Muscle layer of duodenum (tissue), 2 donors: Measurements from ENCODE around the gene WDR4.
"Not testable (repeated sequence)": the region's sequence is repeated elsewhere in the genome, so short reads cannot be mapped to it uniquely, and the experiment has no call there.

Experiments
- H3K27ac ChIP-seq: one replicate; pipeline ENCODE4 v1.7.0; 2013; ENCODE audit warnings: mild to moderate bottlenecking, low read length
- H3K27me3 ChIP-seq: one replicate; pipeline ENCODE4 v1.7.0; 2013; ENCODE audit warnings: low read depth, mild to moderate bottlenecking, control low read depth, low read length
- H3K36me3 ChIP-seq, 2 donors: one replicate each; pipeline ENCODE4 v1.7.0; 2013; ENCODE audit warnings: low read length in 2 of 2, control low read depth in 1 of 2, mild to moderate bottlenecking in 1 of 2; ENCODE audit not compliant: insufficient read depth in 2 of 2, control insufficient read depth in 1 of 2
- H3K4me1 ChIP-seq, 2 donors: one replicate each; pipeline ENCODE4 v1.7.0; 2013; ENCODE audit warnings: low read length in 2 of 2, mild to moderate bottlenecking in 2 of 2, control low read depth in 1 of 2, moderate library complexity in 1 of 2; ENCODE audit not compliant: insufficient read depth in 2 of 2, control insufficient read depth in 1 of 2
- H3K4me3 ChIP-seq, 2 donors: one replicate each; pipeline ENCODE4 v1.7.0; 2013; ENCODE audit warnings: low read length in 2 of 2, low read depth in 1 of 2, mild to moderate bottlenecking in 1 of 2
- H3K9me3 ChIP-seq, 2 donors: one replicate each; pipeline ENCODE4 v1.7.0; 2013; ENCODE audit warnings: low read length in 2 of 2, control low read depth in 1 of 2, mild to moderate bottlenecking in 1 of 2; ENCODE audit not compliant: control insufficient read depth in 1 of 2
- donor health status: healthy.

WDR4 gene

GRCh38 chr21:42835611-42836401 is 43.5 kb downstream of the WDR4 start:
- Histone ChIP-seq H3K4me1 (no peaks in the 10 kb centered on the region), H3K9me3 (no peaks in the 10 kb centered on the region), H3K4me3 (no peak overlapping the region), H3K27me3 (peaks cover 6% of the 10 kb centered on the region), H3K36me3 (peaks cover 11 to 13% of the 10 kb centered on the region in 2 donors), H3K27ac (no peak overlapping the region)

DNA sequence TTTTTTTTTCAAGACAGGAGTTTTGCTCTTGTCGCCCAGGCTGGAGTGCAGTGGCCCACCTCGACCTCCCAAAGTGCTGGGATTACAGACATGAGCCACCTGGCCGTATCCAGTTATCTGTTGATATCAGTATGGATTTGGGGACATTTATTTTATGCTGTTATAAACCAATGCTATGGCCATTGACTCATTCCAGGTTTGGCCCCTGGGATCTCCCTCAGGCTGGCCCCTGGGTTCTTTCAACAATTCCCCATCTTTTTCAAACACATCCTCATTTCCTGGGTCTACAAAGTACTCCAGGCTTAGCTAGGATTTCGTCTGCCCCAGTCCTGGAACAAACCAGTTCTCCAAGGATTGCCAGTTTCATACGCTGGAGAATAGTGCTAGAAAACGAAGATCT is 44.1 kb downstream of the WDR4 start:
- peaks cover 8% of the 10 kb centered on the region for H3K27me3 ChIP-seq
- H3K4me1 ChIP-seq = no peaks in the 10 kb centered on the region
- peaks cover 5 to 7% of the 10 kb centered on the region in 2 donors for H3K36me3 ChIP-seq
- no peaks in the 10 kb centered on the region for H3K9me3 ChIP-seq
- H3K4me3 ChIP-seq = no peak overlapping the region
- no peak overlapping the region for H3K27ac ChIP-seq

GRCh38 chr21:42834726-42835191 is 44.6 kb downstream of the WDR4 start:
- no peak overlapping the region for H3K4me3 ChIP-seq
- peaks cover under 1 to 4% of the 10 kb centered on the region in 2 donors for H3K36me3 ChIP-seq
- H3K27ac ChIP-seq = no peak overlapping the region
- no peaks in the 10 kb centered on the region for H3K4me1 ChIP-seq
- no peaks in the 10 kb centered on the region for H3K9me3 ChIP-seq
- peaks cover 8% of the 10 kb centered on the region for H3K27me3 ChIP-seq

DNA sequence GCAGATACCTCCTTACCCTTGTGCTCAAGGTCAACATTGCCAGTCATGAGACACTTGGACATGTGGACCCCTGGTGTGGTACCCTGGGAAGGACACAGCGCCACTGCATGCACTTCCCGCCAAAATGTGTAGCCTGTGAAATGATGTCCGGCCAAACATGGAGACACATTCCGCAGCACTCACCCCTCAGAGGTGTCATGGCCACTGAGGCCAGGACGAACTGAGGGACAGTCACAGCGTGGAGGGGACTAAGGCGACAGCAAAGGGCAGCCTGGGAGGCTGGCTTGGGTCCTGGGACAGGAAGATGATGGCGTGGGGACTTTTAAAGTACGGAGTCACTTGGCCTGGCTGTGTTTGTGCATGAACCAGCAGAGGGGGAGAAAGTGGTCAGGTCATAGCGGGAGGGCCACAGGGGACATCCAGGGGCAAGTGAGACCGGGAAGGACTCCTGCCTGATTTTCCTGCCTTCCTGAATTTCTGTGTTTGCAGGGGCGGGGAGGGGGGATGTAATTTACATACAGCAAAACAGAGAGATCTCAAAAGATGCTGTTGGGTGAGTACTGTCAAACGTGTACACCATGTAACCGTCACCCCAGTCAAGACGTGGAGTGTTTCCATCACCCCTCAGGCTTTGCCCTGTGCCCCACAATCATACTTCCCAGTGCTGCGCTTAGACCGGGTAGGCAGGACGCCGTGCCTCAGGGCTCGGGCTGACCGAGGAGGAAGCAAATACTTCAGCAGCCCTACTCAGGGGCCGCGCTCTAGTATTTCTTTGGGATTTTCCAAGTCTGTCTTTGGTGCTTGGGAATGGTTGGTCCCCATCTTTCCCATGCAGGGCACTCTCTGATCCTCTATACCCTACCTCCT is 45.2 kb downstream of the WDR4 start:
- Histone ChIP-seq H3K4me3 (no peak overlapping the region), H3K27me3 (peaks cover 12% of the 10 kb centered on the region), H3K4me1 (no peaks in the 10 kb centered on the region), H3K36me3 (peaks cover 0 to 2% of the 10 kb centered on the region in 2 donors), H3K27ac (no peak overlapping the region), H3K9me3 (no peaks in the 10 kb centered on the region)

- H3K27me3 ChIP-seq = peaks cover 12% of the 10 kb centered on the region
- H3K4me1 ChIP-seq = no peaks in the 10 kb centered on the region
- no peak overlapping the region for H3K4me3 ChIP-seq
- no peak overlapping the region for H3K27ac ChIP-seq
- H3K36me3 ChIP-seq = no peaks in the 10 kb centered on the region
- no peaks in the 10 kb centered on the region for H3K9me3 ChIP-seq
These were observed 45.9 kb downstream of the WDR4 start for GRCh38 chr21:42833439-42833815.

DNA sequence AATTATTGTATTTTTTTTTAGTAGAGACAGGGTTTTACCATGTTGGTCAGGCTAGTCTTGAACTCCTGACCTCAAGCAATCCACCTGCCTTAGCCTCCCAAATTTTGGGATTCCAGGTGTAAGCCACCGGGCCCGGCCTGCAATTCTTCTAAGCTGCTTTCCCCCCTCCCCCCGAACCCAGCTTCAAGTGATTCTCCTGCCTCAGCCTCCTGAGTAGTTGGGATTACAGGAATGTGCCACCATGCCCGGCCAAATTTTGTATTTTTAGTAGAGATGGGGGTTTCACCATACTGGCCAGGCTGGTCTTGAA is 47.1 kb downstream of the WDR4 start:
- H3K36me3 ChIP-seq, H3K9me3 ChIP-seq, H3K4me3 ChIP-seq, H3K27ac ChIP-seq, H3K4me1 ChIP-seq: not testable (repeated sequence)
- H3K27me3 ChIP-seq = peaks cover 12% of the 10 kb centered on the region

DNA sequence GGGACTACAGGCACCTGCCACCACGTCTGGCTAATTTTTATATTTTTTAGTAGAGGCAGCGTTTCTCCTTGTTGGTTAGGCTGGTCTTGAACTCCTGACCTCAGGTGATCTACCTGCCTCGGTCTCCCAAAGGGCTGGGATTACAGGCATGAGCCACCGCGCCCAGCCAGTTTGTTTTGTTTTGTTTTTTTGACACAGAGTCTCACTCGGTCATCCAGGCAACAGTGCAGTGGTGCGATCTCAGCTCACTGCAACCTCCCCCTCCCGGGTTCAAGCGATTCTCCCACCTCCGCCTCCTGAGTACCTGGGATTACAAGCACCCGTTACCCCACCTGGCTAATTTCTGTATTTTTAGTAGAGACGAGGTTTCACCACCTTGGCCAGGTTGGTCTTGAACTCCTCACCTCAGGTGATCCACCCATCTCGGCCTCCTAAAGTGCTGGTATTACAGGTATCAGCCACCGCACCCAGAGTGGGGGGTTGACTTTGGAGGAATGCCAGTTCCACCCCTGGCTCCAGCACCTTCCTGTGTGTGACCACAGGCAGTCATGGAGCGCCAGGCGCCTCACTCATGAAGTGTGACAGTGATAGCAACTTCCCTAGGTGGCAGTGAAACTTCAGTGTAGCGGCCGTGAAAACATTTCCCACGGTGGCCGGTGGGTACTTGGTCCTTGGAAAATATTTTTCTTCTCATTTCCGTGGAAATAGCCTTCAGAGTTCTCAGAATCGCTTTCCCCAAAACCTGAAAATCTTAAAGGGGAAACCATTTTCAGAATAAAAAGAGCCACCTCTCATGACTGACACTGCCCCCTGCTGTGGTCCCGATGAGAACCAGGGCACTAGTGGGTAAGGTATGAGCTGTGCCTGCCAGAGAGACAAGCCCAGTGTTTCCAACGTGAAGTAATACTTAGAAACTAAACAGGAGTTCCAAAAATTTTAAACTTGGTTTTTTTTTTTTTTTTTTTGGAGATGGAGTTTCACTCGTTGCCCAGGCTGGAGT is 48.6 kb downstream of the WDR4 start:
- Histone ChIP-seq H3K27ac (no peak overlapping the region), H3K9me3 (no peaks in the 10 kb centered on the region), H3K27me3 (peaks cover 12% of the 10 kb centered on the region), H3K4me3 (no peak overlapping the region), H3K4me1 (no peaks in the 10 kb centered on the region), H3K36me3 (no peaks in the 10 kb centered on the region)

- Histone ChIP-seq H3K27me3 (peaks cover 12% of the 10 kb centered on the region), H3K4me1 (no peaks in the 10 kb centered on the region), H3K9me3 (no peaks in the 10 kb centered on the region), H3K4me3 (no peak overlapping the region), H3K36me3 (no peaks in the 10 kb centered on the region), H3K27ac (no peak overlapping the region)
These were observed 49.4 kb downstream of the WDR4 start for GRCh38 chr21:42829954-42830353.

DNA sequence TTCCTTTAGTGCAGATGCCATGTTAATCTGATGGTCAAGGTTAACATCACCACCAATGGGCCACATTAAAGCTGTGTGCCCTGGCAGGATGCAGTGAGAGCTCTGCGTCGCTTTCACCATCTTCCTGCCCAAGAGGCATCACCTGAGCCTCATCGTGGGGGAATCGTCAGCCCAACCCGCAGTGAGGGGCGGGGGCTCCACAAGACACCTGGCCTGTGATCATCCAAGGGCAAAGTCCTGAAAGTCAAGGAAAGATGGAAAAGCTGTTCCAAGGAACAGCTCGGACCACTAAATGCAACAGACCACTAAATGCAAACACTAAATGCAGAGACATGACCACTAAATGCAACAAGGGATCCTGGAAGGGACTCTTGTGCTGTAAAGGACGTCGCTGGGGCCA is 49.9 kb downstream of the WDR4 start:
- Histone ChIP-seq H3K27me3 (peaks cover 12% of the 10 kb centered on the region), H3K4me3 (no peak overlapping the region), H3K9me3 (no peaks in the 10 kb centered on the region), H3K27ac (no peak overlapping the region), H3K4me1 (no peaks in the 10 kb centered on the region), H3K36me3 (no peaks in the 10 kb centered on the region)

DNA sequence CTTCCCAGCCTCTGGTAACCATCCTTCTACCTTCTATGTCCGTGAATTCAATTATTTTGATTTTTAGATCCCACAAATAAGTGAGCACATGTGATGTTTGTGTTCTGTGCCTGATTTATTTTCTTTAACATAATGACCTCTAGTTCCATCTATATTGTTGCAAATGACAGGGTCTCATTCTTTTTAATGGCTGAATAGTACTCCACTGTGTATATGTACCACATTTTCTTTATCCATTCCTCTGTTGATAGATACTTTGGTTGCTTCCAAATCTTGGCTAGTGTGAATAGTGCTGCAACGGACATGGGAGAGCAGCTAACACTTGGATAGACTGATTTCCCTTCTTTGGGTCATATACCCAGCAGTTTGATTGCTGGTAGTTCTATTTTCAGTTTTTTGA is 51.8 kb downstream of the WDR4 start:
- no peaks in the 10 kb centered on the region for H3K36me3 ChIP-seq
- no peak overlapping the region for H3K4me3 ChIP-seq
- H3K4me1 ChIP-seq = no peaks in the 10 kb centered on the region
- H3K9me3 ChIP-seq = no peaks in the 10 kb centered on the region
- no peak overlapping the region for H3K27ac ChIP-seq
- H3K27me3 ChIP-seq = peaks cover 12% of the 10 kb centered on the region
